HCT116 (cell line): ENCODE measurements around the gene IRF2BP1. TPM values are rescaled to one million over a fixed set of nuclear protein-coding genes. Genes with fewer than 3 reads are reported as not detected.

Experiments used
- ATAC-seq: fragments of 200-7000 bp; cut with Tn5 transposase; 2 replicates; pipeline ENCODE4 v1.9.1; 2020; ENCODE audit warnings: mild to moderate bottlenecking, moderate library complexity
- BruUV-seq: library from RNA; stranded (reverse); fragments of 400-500 nt; replicated peaks from 2 replicates; lab custom pipeline; 2021; lab: Mats Ljungman, UMichigan
- CTCF ChIA-PET: fragments of 300-600 bp; sonication (Branson Sonifier 250); formaldehyde crosslinking; loops from one replicate; lab custom pipeline; 2021; ENCODE audit warnings: antibody characterized with exemption; lab: Charles Lee
- POLR2A ChIA-PET: fragments of 300-600, 350-600 bp; sonication (Branson Sonifier 250); formaldehyde crosslinking; loops from one replicate; lab custom pipeline; 2021; ENCODE audit warnings: antibody characterized with exemption; lab: Charles Lee
- RAD21 ChIA-PET, 2 experiments: fragments of 300-600 bp; sonication (Branson Sonifier 250); formaldehyde crosslinking; loops; one replicate each; lab custom pipeline; 2023; ENCODE audit warnings: low total read pairs in 2 of 2; ENCODE audit not compliant: uncharacterized antibody in 2 of 2, unreplicated experiment in 2 of 2, low non-redundant PET in 1 of 2; lab: Charles Lee
- DNase-seq: peaks from one replicate; pipeline ENCODE4 v3.0.0-alpha.2; 2010; ENCODE audit warnings: low read depth, low spot score
- H2AFZ ChIP-seq: fragments of 200-600 bp; shearing (Covaris generic), sonication (generic); 2 replicates; pipeline ENCODE4 v1.6.1; 2017; ENCODE audit warnings: low read depth, mixed run types, mixed read lengths, antibody characterized with exemption, low read length; ENCODE audit not compliant: poor library complexity, severe bottlenecking
- H3K27ac ChIP-seq: 2 replicates; pipeline ENCODE4 v1.5.1; 2012; ENCODE audit warnings: low read depth, low read length
- H3K27me3 ChIP-seq: fragments of 200-600 bp; sonication (generic); 2 replicates; pipeline ENCODE4 v1.6.1; 2016; ENCODE audit warnings: mixed run types, low read length, mixed read lengths; ENCODE audit not compliant: insufficient read depth
- H3K36me3 ChIP-seq, 2 experiments: fragments of 200-500 bp in 1 of 2; fragments of 200-600 bp in 1 of 2; sonication (Bioruptor generic) in 1 of 2; sonication (generic) in 1 of 2; 2 replicates each; pipeline versions ENCODE4 v1.5.1 to v1.6.1; 2014 to 2016; ENCODE audit warnings: low read length in 2 of 2, inconsistent platforms in 1 of 2, mixed read lengths in 1 of 2, mixed run types in 1 of 2; ENCODE audit not compliant: insufficient read depth in 2 of 2, control insufficient read depth in 1 of 2
- H3K4me1 ChIP-seq, 2 experiments: fragments of 200-600 bp in 1 of 2; sonication (generic) in 1 of 2; 2 replicates each; pipeline versions ENCODE4 v1.5.1 to v1.6.1; 2012 to 2017; ENCODE audit warnings: low read length in 2 of 2, inconsistent platforms in 1 of 2, mild to moderate bottlenecking in 1 of 2, mixed read lengths in 1 of 2, mixed run types in 1 of 2, moderate library complexity in 1 of 2; ENCODE audit not compliant: insufficient read depth in 2 of 2, control insufficient read depth in 1 of 2
- H3K4me2 ChIP-seq: fragments of 200-600 bp; sonication (generic); 2 replicates; pipeline ENCODE4 v1.6.1; 2017; ENCODE audit warnings: mixed run types, low read length, mixed read lengths
- H3K4me3 ChIP-seq, 2 experiments: fragments of 200-600 bp in 1 of 2; sonication (generic) in 1 of 2; replicated peaks in 1 of 2; 2 replicates each; pipeline ENCODE4 v1.5.1; 2011 to 2016; ENCODE audit warnings: low read length in 2 of 2, control low read depth in 1 of 2, low read depth in 1 of 2, mild to moderate bottlenecking in 1 of 2, mixed read lengths in 1 of 2, mixed run types in 1 of 2
- H3K79me2 ChIP-seq: fragments of 200-600 bp; sonication (generic); 2 replicates; pipeline ENCODE4 v1.6.1; 2017; ENCODE audit warnings: mild to moderate bottlenecking, mixed run types, low read length, moderate library complexity, mixed read lengths; ENCODE audit not compliant: insufficient read depth
- H3K9ac ChIP-seq: fragments of 200-600 bp; sonication (generic); 2 replicates; pipeline ENCODE4 v1.6.1; 2016; ENCODE audit warnings: low read length, mixed read lengths
- H3K9me2 ChIP-seq: fragments of 200-600 bp; sonication (generic), shearing (Covaris generic); 2 replicates; pipeline ENCODE4 v1.6.1; 2017; ENCODE audit warnings: mixed run types, mild to moderate bottlenecking, moderate library complexity; ENCODE audit not compliant: insufficient read depth
- H3K9me3 ChIP-seq, 2 experiments: fragments of 200-500 bp in 1 of 2; fragments of 200-600 bp in 1 of 2; sonication (Bioruptor generic) in 1 of 2; sonication (generic) in 1 of 2; 2 replicates each; pipeline ENCODE4 v1.6.1; 2014 to 2017; ENCODE audit warnings: low read length in 2 of 2, mixed read lengths in 2 of 2, inconsistent platforms in 1 of 2, low read depth in 1 of 2, mild to moderate bottlenecking in 1 of 2, mixed run types in 1 of 2, moderate library complexity in 1 of 2; ENCODE audit not compliant: control insufficient read depth in 1 of 2, insufficient read depth in 1 of 2
- H4K20me1 ChIP-seq: fragments of 200-600 bp; sonication (generic), shearing (Covaris generic); 2 replicates; pipeline ENCODE4 v1.6.1; 2017; ENCODE audit warnings: mixed run types, mild to moderate bottlenecking, moderate library complexity; ENCODE audit not compliant: insufficient read depth
- CEBPB ChIP-seq: IDR thresholded peaks from 2 replicates; pipeline ENCODE4 v1.6.1; 2012; ENCODE audit warnings: low read depth
- EGR1 ChIP-seq: IDR thresholded peaks from 2 replicates; pipeline ENCODE4 v1.6.1; 2012; ENCODE audit warnings: low read depth
- POLR2A ChIP-seq: IDR thresholded peaks from 2 replicates; pipeline ENCODE4 v1.7.0; 2011; ENCODE audit warnings: borderline replicate concordance; ENCODE audit not compliant: insufficient read depth, insufficient read length; ENCODE audit errors: extremely low read depth
- SP1 ChIP-seq: IDR thresholded peaks from 2 replicates; pipeline ENCODE4 v1.6.1; 2012; ENCODE audit warnings: low read depth
- intact Hi-C: fragments of 100-400 bp; cut with micrococcal nuclease; formaldehyde crosslinking; loops from 2 replicates; pipeline ENCODE4 v1.10.0; 2022
- total RNA-seq: library from RNA; stranded (reverse); gene quantifications from one replicate; pipeline ENCODE4 v1.2.1, GENCODE V29; 2021; ENCODE audit not compliant: unreplicated experiment
- TF ChIP-seq, protein P1 (sequence below), 3 experiments: fragments of 200-600 bp in 1 of 3; sonication (generic) in 1 of 3; IDR thresholded peaks in 2 of 3; conservative IDR thresholded peaks in 1 of 3; 2 replicates each; pipeline ENCODE4 v1.5.1; 2012 to 2017; ENCODE audit warnings: low read depth in 2 of 3, low read length in 2 of 3, antibody characterized with exemption in 1 of 3, borderline replicate concordance in 1 of 3, control low read depth in 1 of 3, mild to moderate bottlenecking in 1 of 3, mixed read lengths in 1 of 3, mixed run types in 1 of 3, moderate library complexity in 1 of 3; ENCODE audit not compliant: insufficient read depth in 1 of 3

IRF2BP1 gene
- total RNA-seq, 1 experiment from 2014 or later = 33.9 TPM

- TF ChIP-seq, protein P1, sequence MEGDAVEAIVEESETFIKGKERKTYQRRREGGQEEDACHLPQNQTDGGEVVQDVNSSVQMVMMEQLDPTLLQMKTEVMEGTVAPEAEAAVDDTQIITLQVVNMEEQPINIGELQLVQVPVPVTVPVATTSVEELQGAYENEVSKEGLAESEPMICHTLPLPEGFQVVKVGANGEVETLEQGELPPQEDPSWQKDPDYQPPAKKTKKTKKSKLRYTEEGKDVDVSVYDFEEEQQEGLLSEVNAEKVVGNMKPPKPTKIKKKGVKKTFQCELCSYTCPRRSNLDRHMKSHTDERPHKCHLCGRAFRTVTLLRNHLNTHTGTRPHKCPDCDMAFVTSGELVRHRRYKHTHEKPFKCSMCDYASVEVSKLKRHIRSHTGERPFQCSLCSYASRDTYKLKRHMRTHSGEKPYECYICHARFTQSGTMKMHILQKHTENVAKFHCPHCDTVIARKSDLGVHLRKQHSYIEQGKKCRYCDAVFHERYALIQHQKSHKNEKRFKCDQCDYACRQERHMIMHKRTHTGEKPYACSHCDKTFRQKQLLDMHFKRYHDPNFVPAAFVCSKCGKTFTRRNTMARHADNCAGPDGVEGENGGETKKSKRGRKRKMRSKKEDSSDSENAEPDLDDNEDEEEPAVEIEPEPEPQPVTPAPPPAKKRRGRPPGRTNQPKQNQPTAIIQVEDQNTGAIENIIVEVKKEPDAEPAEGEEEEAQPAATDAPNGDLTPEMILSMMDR (IDR thresholded peaks at IDR 0.05 in 2 of 3, conservative IDR thresholded peaks at IDR 0.05 in 1 of 3; ENCODE audit: borderline replicate concordance in 1 of 3, insufficient read depth in 1 of 3, low read depth in 2 of 3, low read length in 2 of 3) = no peak
- TF ChIP-seq CEBPB (no peak), SP1 (peak; percentile 86)
Measured at GRCh38 chr19:45886427-45887199, 672 bp upstream of the IRF2BP1 start (continued).

DNA sequence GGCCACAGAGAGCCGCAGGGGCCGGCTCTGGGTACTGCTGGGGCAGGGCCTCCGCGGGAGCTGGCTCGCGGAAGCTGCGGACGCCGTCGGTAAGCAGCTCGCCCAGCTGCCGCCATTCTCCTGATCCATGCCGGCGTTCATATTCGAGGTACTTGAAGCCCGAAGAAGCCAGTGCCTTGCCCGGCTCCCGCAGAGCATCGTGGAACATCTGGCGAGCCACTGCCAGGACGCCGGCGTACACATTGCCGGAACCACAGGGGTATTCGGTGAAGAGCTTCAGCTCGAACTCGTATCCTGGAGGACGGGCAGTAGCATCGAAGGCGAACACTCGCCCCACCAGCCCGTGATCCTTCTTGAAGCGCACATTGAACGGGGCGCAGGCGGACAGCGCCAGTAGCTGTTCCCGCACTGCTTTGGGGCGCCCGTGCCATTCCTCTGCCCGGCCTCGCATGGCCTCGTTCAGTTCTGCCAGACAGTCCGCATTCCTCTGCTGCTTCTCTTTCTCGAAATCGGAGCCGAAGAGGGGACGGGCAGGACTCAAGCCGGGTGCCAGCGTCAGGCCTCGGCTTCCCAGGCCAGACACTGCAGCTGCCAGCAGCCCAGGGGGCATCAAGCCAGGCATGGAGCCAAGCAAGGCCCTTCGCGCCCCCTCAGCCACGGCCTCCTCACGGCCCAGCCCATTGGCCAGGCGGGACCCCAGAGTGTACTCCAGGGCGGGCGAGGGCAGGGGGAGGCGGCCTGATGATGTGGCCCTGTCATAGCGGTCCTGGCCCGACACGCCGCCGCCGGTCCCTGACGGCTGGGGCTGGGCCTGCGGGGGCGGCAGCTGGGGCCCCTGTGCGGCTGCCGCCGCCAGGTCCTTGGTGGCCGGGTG lies 1.0 kb downstream of the IRF2BP1 start:
- ATAC-seq (peak; percentile 10; the same call in 1 of the 2 replicates), DNase-seq (no peak)
- H3K79me2 ChIP-seq = peaks cover 15% of the 10 kb centered on the region
- POLR2A ChIA-PET = interaction anchor here (0.8 to 1.0 kb wide), 2 partner anchors 21 to 114 kb away, joined by 3 to 4 read pairs; partner anchors contain the start of genes FOXA3 and SYMPK
- no peaks in the 10 kb centered on the region for H3K9me2 ChIP-seq
- TSS peak; percentile 48 for BruUV-seq
- peak overlapping the region; percentile 82 for H3K9ac ChIP-seq
- TF ChIP-seq POLR2A = no peak
- TF ChIP-seq EGR1 = peak; percentile 77
- TF ChIP-seq, all 23 proteins: peak for 1
- H3K9me3 ChIP-seq = no peaks in the 10 kb centered on the region
- H3K36me3 ChIP-seq = no peaks in the 10 kb centered on the region
- H3K27ac ChIP-seq = peak overlapping the region; percentile 91
- no peaks in the 10 kb centered on the region for H4K20me1 ChIP-seq
- H3K27me3 ChIP-seq = no peaks in the 10 kb centered on the region
- H3K4me2 ChIP-seq = peak overlapping the region; percentile 89
- RAD21 ChIA-PET = interaction anchor here in 1 of 2 experiments (1.2 kb wide), 1 partner anchor 21 kb away, joined by 6 read pairs; the partner anchor contains the start of gene FOXA3
- intact Hi-C loops = no loop called here
- peak overlapping the region; percentile 71 to 75 for H3K4me3 ChIP-seq
- CTCF ChIA-PET = interaction anchor here (1.6 to 2.4 kb wide), 3 partner anchors 21 to 132 kb away, joined by 5 to 28 read pairs (median 8); partner anchors contain the start of genes FOXA3 and SYMPK
- peaks cover 21 to 47% of the 10 kb centered on the region in 2 experiments for H3K4me1 ChIP-seq
- no peak overlapping the region for H2AFZ ChIP-seq
